GM23338 (cell line): ENCODE measurements around the gene UBE2Q2.
"Not testable (repeated sequence)": the region's sequence is repeated elsewhere in the genome, so short reads cannot be mapped to it uniquely, and the experiment has no call there.

ENCODE experiments used
- CTCF ChIP-seq, 2 experiments: fragments of 200-600 bp in 1 of 2; sonication (generic) in 1 of 2; conservative IDR thresholded peaks; 2 replicates each; pipeline versions ENCODE4 v1.5.1 to v1.6.1; 2016 to 2017; ENCODE audit warnings: antibody characterized with exemption in 2 of 2, low read depth in 2 of 2, mild to moderate bottlenecking in 2 of 2, moderate library complexity in 1 of 2
- ETS1 ChIP-seq: IDR thresholded peaks from 2 replicates; pipeline ENCODE4 v1.6.1; 2016; ENCODE audit warnings: antibody characterized with exemption
- EZH2 ChIP-seq: fragments of 200-600 bp; sonication (generic); IDR thresholded peaks from one replicate; pipeline ENCODE4 v1.8.0; 2017; ENCODE audit warnings: antibody characterized with exemption, mild to moderate bottlenecking, low read depth; ENCODE audit not compliant: unreplicated experiment
- EZH2phosphoT487 ChIP-seq: fragments of 200-600 bp; sonication (generic); IDR thresholded peaks from one replicate; pipeline ENCODE4 v1.8.1; 2018; ENCODE audit warnings: antibody characterized with exemption; ENCODE audit not compliant: unreplicated experiment
- POLR2AphosphoS5 ChIP-seq: IDR thresholded peaks from 2 replicates; pipeline ENCODE4 v1.6.1; 2016; ENCODE audit warnings: antibody characterized with exemption, low read depth
- ZNF114 ChIP-seq: fragments of 250-450 bp; sonication (Bioruptor Pico); IDR thresholded peaks from 2 replicates; pipeline ENCODE4 v1.5.0; 2020; ENCODE audit warnings: mild to moderate bottlenecking, moderate library complexity
- ZNF331 ChIP-seq: fragments of 250-450 bp; sonication (Bioruptor Pico); IDR thresholded peaks from 2 replicates; pipeline ENCODE4 v1.5.0; 2020; ENCODE audit warnings: low read depth, mild to moderate bottlenecking, moderate library complexity

DNA sequence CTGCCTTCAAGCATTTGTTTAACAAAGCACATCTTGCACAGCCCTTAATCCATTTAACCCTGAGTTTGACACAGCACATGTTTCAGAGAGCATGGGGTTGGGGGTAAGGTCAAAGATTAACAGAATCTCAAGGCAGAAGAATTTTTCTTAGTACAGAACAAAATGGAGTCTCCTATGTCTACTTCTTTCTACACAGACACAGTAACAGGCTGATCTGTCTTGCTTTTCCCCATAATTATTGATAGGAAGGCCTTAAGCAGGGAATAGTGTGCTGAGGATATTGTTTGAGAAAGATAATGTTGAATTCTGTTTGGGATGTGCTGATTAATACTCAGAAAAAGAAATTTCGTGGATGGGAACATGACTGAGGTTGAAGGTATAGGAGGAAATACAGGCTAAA, 28.3 kb downstream of the UBE2Q2 start:
- TF ChIP-seq POLR2AphosphoS5; EZH2phosphoT487; CTCF (conservative IDR thresholded peaks at IDR 0.05; ENCODE audit: low read depth in 2 of 2); ZNF331 (CRISPR knock-in tag); EZH2; ZNF114 (CRISPR knock-in tag); ETS1: not testable (repeated sequence)
